HCT116 (cell line): ENCODE results near the gene NTRK3. TPM values are rescaled to one million over a fixed set of nuclear protein-coding genes. Genes with fewer than 3 reads are reported as not detected.

Experiments used
- ATAC-seq: fragments of 200-7000 bp; cut with Tn5 transposase; 2 replicates; pipeline ENCODE4 v1.9.1; 2020; ENCODE audit warnings: mild to moderate bottlenecking, moderate library complexity
- BruUV-seq: library from RNA; stranded (reverse); fragments of 400-500 nt; replicated peaks from 2 replicates; lab custom pipeline; 2021; lab: Mats Ljungman, UMichigan
- CTCF ChIA-PET: fragments of 300-600 bp; sonication (Branson Sonifier 250); formaldehyde crosslinking; loops from one replicate; lab custom pipeline; 2021; ENCODE audit warnings: antibody characterized with exemption; lab: Charles Lee
- POLR2A ChIA-PET: fragments of 300-600, 350-600 bp; sonication (Branson Sonifier 250); formaldehyde crosslinking; loops from one replicate; lab custom pipeline; 2021; ENCODE audit warnings: antibody characterized with exemption; lab: Charles Lee
- RAD21 ChIA-PET, 2 experiments: fragments of 300-600 bp; sonication (Branson Sonifier 250); formaldehyde crosslinking; loops; one replicate each; lab custom pipeline; 2023; ENCODE audit warnings: low total read pairs in 2 of 2; ENCODE audit not compliant: uncharacterized antibody in 2 of 2, unreplicated experiment in 2 of 2, low non-redundant PET in 1 of 2; lab: Charles Lee
- DNase-seq: peaks from one replicate; pipeline ENCODE4 v3.0.0-alpha.2; 2010; ENCODE audit warnings: low read depth, low spot score
- H2AFZ ChIP-seq: fragments of 200-600 bp; shearing (Covaris generic), sonication (generic); 2 replicates; pipeline ENCODE4 v1.6.1; 2017; ENCODE audit warnings: low read depth, mixed run types, mixed read lengths, antibody characterized with exemption, low read length; ENCODE audit not compliant: poor library complexity, severe bottlenecking
- H3K27ac ChIP-seq: 2 replicates; pipeline ENCODE4 v1.5.1; 2012; ENCODE audit warnings: low read depth, low read length
- H3K27me3 ChIP-seq: fragments of 200-600 bp; sonication (generic); 2 replicates; pipeline ENCODE4 v1.6.1; 2016; ENCODE audit warnings: mixed run types, low read length, mixed read lengths; ENCODE audit not compliant: insufficient read depth
- H3K36me3 ChIP-seq, 2 experiments: fragments of 200-500 bp in 1 of 2; fragments of 200-600 bp in 1 of 2; sonication (Bioruptor generic) in 1 of 2; sonication (generic) in 1 of 2; 2 replicates each; pipeline versions ENCODE4 v1.5.1 to v1.6.1; 2014 to 2016; ENCODE audit warnings: low read length in 2 of 2, inconsistent platforms in 1 of 2, mixed read lengths in 1 of 2, mixed run types in 1 of 2; ENCODE audit not compliant: insufficient read depth in 2 of 2, control insufficient read depth in 1 of 2
- H3K4me1 ChIP-seq, 2 experiments: fragments of 200-600 bp in 1 of 2; sonication (generic) in 1 of 2; 2 replicates each; pipeline versions ENCODE4 v1.5.1 to v1.6.1; 2012 to 2017; ENCODE audit warnings: low read length in 2 of 2, inconsistent platforms in 1 of 2, mild to moderate bottlenecking in 1 of 2, mixed read lengths in 1 of 2, mixed run types in 1 of 2, moderate library complexity in 1 of 2; ENCODE audit not compliant: insufficient read depth in 2 of 2, control insufficient read depth in 1 of 2
- H3K4me2 ChIP-seq: fragments of 200-600 bp; sonication (generic); 2 replicates; pipeline ENCODE4 v1.6.1; 2017; ENCODE audit warnings: mixed run types, low read length, mixed read lengths
- H3K4me3 ChIP-seq, 2 experiments: fragments of 200-600 bp in 1 of 2; sonication (generic) in 1 of 2; replicated peaks in 1 of 2; 2 replicates each; pipeline ENCODE4 v1.5.1; 2011 to 2016; ENCODE audit warnings: low read length in 2 of 2, control low read depth in 1 of 2, low read depth in 1 of 2, mild to moderate bottlenecking in 1 of 2, mixed read lengths in 1 of 2, mixed run types in 1 of 2
- H3K79me2 ChIP-seq: fragments of 200-600 bp; sonication (generic); 2 replicates; pipeline ENCODE4 v1.6.1; 2017; ENCODE audit warnings: mild to moderate bottlenecking, mixed run types, low read length, moderate library complexity, mixed read lengths; ENCODE audit not compliant: insufficient read depth
- H3K9ac ChIP-seq: fragments of 200-600 bp; sonication (generic); 2 replicates; pipeline ENCODE4 v1.6.1; 2016; ENCODE audit warnings: low read length, mixed read lengths
- H3K9me2 ChIP-seq: fragments of 200-600 bp; sonication (generic), shearing (Covaris generic); 2 replicates; pipeline ENCODE4 v1.6.1; 2017; ENCODE audit warnings: mixed run types, mild to moderate bottlenecking, moderate library complexity; ENCODE audit not compliant: insufficient read depth
- H3K9me3 ChIP-seq, 2 experiments: fragments of 200-500 bp in 1 of 2; fragments of 200-600 bp in 1 of 2; sonication (Bioruptor generic) in 1 of 2; sonication (generic) in 1 of 2; 2 replicates each; pipeline ENCODE4 v1.6.1; 2014 to 2017; ENCODE audit warnings: low read length in 2 of 2, mixed read lengths in 2 of 2, inconsistent platforms in 1 of 2, low read depth in 1 of 2, mild to moderate bottlenecking in 1 of 2, mixed run types in 1 of 2, moderate library complexity in 1 of 2; ENCODE audit not compliant: control insufficient read depth in 1 of 2, insufficient read depth in 1 of 2
- H4K20me1 ChIP-seq: fragments of 200-600 bp; sonication (generic), shearing (Covaris generic); 2 replicates; pipeline ENCODE4 v1.6.1; 2017; ENCODE audit warnings: mixed run types, mild to moderate bottlenecking, moderate library complexity; ENCODE audit not compliant: insufficient read depth
- CTCF ChIP-seq, 3 experiments: fragments of 200-600 bp in 1 of 3; sonication (generic) in 1 of 3; IDR thresholded peaks in 2 of 3; conservative IDR thresholded peaks in 1 of 3; 2 replicates each; pipeline ENCODE4 v1.5.1; 2012 to 2017; ENCODE audit warnings: low read depth in 2 of 3, low read length in 2 of 3, antibody characterized with exemption in 1 of 3, borderline replicate concordance in 1 of 3, control low read depth in 1 of 3, mild to moderate bottlenecking in 1 of 3, mixed read lengths in 1 of 3, mixed run types in 1 of 3, moderate library complexity in 1 of 3; ENCODE audit not compliant: insufficient read depth in 1 of 3
- POLR2A ChIP-seq: IDR thresholded peaks from 2 replicates; pipeline ENCODE4 v1.7.0; 2011; ENCODE audit warnings: borderline replicate concordance; ENCODE audit not compliant: insufficient read depth, insufficient read length; ENCODE audit errors: extremely low read depth
- POLR2AphosphoS5 ChIP-seq: IDR thresholded peaks from 2 replicates; pipeline ENCODE4 v1.6.1; 2011; ENCODE audit warnings: mild to moderate bottlenecking, low read depth, low read length, moderate library complexity
- RAD21 ChIP-seq: IDR thresholded peaks from 2 replicates; pipeline ENCODE4 v1.6.1; 2012; ENCODE audit warnings: low read depth, mild to moderate bottlenecking
- SP1 ChIP-seq: IDR thresholded peaks from 2 replicates; pipeline ENCODE4 v1.6.1; 2012; ENCODE audit warnings: low read depth
- TCF7L2 ChIP-seq: IDR thresholded peaks from 2 replicates; pipeline ENCODE4 v1.7.0; 2011; ENCODE audit warnings: borderline replicate concordance, inconsistent platforms; ENCODE audit not compliant: insufficient read depth, insufficient read length; ENCODE audit errors: extremely low read depth
- ZBTB33 ChIP-seq: IDR thresholded peaks from 2 replicates; pipeline ENCODE4 v1.6.1; 2011; ENCODE audit warnings: mild to moderate bottlenecking, low read length, moderate library complexity; ENCODE audit not compliant: insufficient replicate concordance; ENCODE audit errors: extremely low read depth
- ZFX ChIP-seq: fragments of 450-650 bp; IDR thresholded peaks from 2 replicates; pipeline ENCODE4 v1.6.1; 2017
- ZNF274 ChIP-seq: fragments of 200-500 bp; sonication (Bioruptor generic); IDR thresholded peaks from 2 replicates; pipeline ENCODE4 v1.6.1; 2014; ENCODE audit warnings: mild to moderate bottlenecking, low read depth, low read length, inconsistent platforms
- intact Hi-C: fragments of 100-400 bp; cut with micrococcal nuclease; formaldehyde crosslinking; loops from 2 replicates; pipeline ENCODE4 v1.10.0; 2022
- total RNA-seq: library from RNA; stranded (reverse); gene quantifications from one replicate; pipeline ENCODE4 v1.2.1, GENCODE V29; 2021; ENCODE audit not compliant: unreplicated experiment

Gene NTRK3
- total RNA-seq, 1 experiment from 2014 or later = not detected

DNA sequence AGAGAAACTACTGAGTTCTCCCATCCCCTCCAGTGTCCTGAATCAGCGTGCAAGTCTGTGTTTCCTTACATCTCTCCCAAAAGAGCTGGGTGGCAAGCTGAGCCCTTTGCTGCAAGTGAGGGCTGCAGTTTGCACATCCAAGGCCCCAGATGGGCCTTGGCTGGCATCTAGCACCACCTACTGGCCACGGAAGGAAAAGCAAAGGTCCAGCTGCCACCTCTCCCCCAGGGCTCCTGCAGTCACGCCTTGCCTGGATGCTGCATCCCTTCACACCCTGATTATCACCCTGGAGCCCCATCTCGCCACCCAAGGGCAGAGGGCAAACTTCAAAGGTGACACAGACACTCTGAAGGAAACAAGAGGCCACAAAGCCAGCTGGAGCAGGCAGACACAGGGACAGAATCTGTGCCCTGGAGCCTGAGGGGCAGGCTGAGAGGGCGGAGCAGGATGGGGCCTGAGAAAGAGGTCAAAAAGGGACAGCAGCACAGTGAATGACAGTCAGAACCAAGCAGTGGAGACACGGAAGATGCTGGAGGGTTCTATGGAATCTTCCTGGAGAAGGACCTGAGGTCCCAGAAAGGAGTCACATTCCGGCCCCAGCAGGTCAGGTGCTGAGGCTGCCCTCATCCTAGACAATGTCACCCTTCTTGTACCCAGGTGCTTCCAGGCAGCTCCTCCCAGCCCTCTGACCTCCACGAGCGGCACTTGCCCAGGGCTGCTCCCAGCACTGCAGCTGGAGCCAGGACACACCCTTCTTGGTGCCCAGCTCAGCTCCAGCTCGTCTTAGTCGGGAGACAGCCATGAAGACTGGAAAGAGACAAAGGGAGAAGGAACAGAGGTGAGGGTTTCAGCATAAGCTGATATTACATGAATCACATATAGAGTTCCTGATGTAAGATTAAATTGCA is 18.3 kb upstream of the NTRK3 start:
- Histone ChIP-seq H3K9me2 (no peaks in the 10 kb centered on the region), H3K4me2 (no peak overlapping the region), H4K20me1 (no peaks in the 10 kb centered on the region), H3K4me3 (no peak overlapping the region), H3K27me3 (peaks cover 35% of the 10 kb centered on the region; the same call in 1 of the 2 replicates), H3K9me3 (no peaks in the 10 kb centered on the region), H3K27ac (no peak overlapping the region), H2AFZ (no peak overlapping the region), H3K9ac (no peak overlapping the region), H3K79me2 (no peaks in the 10 kb centered on the region), H3K4me1 (no peaks in the 10 kb centered on the region), H3K36me3 (no peaks in the 10 kb centered on the region)
- ChIA-PET POLR2A (no interaction called here), CTCF (interaction anchor here (0.7 to 1.7 kb wide), 8 partner anchors 8 to 193 kb away, joined by 3 to 6 read pairs (median 3); partner anchors contain the start of genes MRPL46 and MRPS11), RAD21 (no interaction called here)
- ATAC-seq (peak; percentile 95), DNase-seq (peak; percentile 23)
- BruUV-seq = no TSS peak
- intact Hi-C loops = loop anchor here (5.0 kb wide), 1 partner anchor 177 kb away; no protein-coding TSS in a partner anchor
- TF ChIP-seq CTCF (IDR thresholded peaks at IDR 0.05 in 2 of 3, conservative IDR thresholded peaks at IDR 0.05 in 1 of 3; ENCODE audit: borderline replicate concordance in 1 of 3, insufficient read depth in 1 of 3, low read depth in 2 of 3, low read length in 2 of 3) (peak; percentile 29 to 86 (median 82); a peak in 4 of 6 replicates), SP1 (no peak), RAD21 (peak; percentile 66)

DNA sequence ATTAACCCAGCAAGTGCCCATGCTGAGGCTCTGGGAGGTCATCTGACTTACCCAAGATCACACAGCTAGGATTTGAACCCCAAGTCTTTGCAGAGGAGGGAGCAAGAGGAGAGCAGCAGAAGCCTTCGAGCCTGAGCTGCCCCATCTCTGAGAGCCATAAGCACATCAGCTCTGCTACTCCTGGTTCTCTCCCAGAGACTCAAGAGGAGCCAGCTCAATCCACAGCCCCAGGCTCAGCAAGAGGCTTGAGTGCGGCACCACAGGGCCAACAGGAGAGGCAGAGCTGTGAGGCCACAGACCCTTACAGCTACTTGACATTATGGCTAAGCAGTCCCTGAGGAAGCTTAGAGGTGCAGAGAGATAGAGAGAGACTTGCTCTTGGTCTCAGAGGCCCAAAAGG is 15.9 kb upstream of the NTRK3 start:
- Histone ChIP-seq H3K9me3 (no peaks in the 10 kb centered on the region), H3K4me2 (no peak overlapping the region), H3K4me1 (no peaks in the 10 kb centered on the region), H2AFZ (no peak overlapping the region), H4K20me1 (no peaks in the 10 kb centered on the region), H3K27ac (no peak overlapping the region), H3K4me3 (no peak overlapping the region), H3K79me2 (no peaks in the 10 kb centered on the region), H3K36me3 (no peaks in the 10 kb centered on the region), H3K9ac (no peak overlapping the region), H3K9me2 (no peaks in the 10 kb centered on the region), H3K27me3 (peaks cover 42% of the 10 kb centered on the region; the same call in 1 of the 2 replicates)
- CTCF ChIA-PET = no interaction called here
- no peak for ATAC-seq
- RAD21 ChIA-PET = no interaction called here
- no TSS peak for BruUV-seq
- POLR2A ChIA-PET = no interaction called here
- intact Hi-C loops = loop anchor here (5.0 kb wide), 1 partner anchor 180 kb away; no protein-coding TSS in a partner anchor
- DNase-seq = no peak
- TF ChIP-seq ZBTB33 = no peak
- TF ChIP-seq TCF7L2 = no peak
- no peak for TF ChIP-seq POLR2A
- no peak for TF ChIP-seq ZNF274
- no peak for TF ChIP-seq ZFX
- no peak for TF ChIP-seq POLR2AphosphoS5
- TF ChIP-seq RAD21 = no peak
- TF ChIP-seq SP1 = no peak
